Stimulated activated CD4-positive, alpha-beta T cell treated with anti-CD3 and anti-CD28 coated beads, Interleukin-2, amount 100 ng/mL, for 48 hours (primary cell): ENCODE results near the gene TRPM3.

Experiments used
- DNase-seq, 2 donors: peaks; one replicate each; pipeline ENCODE4 v3.0.0-alpha.2; 2020

Gene TRPM3

DNA sequence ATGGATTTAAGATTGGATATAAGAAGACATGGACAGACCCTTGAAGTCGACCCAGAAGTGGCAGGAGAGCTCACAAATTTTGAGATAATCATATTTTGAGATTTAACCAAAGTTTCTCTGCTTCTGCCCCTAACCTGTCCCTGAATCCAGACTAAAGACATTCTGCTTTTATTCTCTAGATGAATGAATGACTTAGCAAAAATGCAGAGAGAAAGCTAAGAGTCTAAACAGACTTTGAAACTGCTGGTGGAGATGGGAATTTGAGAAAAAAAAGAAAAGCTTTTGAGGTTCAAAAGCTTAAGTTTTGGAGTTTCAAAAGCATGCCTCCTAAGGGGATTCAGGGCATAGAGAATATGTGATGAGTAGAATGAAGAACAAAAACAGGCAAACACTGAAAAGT, 621.8 kb downstream of the TRPM3 start:
- DNase-seq = no peak

DNA sequence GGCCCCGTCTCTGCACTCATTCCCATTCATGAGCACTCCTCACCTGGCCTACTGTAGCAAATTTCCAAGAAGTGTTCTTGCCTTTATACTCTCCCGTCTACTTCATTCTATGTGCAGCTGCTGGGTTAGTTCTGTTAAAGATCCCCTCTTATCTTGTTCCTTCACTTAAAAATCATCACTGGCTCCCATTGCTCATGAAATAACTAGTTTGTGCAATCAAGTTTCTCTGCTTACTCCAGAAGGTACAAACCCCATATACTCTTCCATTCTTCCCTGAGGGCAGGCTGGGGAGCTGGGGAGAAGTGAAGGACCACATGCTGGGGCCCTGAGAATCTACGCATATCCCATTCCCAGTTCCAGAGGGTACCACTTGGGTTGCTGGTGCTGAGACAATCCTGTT, 622.6 kb downstream of the TRPM3 start:
- DNase-seq = no peak

DNA sequence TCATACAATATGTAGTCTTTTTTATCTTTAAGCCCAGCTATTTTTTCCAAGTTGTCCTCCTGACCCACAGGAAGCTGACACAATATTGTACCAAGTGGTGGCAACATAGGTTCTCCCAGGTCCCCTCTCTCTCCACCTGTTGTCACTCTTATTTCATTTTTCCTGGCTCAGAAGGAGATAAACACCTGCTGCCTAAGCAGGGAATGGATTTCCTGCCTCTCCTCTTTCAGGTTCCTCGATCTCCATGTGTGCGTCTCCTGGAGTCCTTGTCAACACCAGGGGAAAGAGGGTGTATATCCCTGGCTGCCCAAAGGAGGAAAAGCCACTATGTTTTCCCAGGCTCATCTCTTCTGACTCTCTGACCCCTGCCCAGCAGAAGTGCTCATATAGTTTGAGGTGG, 625.2 kb downstream of the TRPM3 start:
- DNase-seq = no peak

GRCh38 chr9:70495514-70495913, 625.9 kb downstream of the TRPM3 start:
- DNase-seq = no peak

DNA sequence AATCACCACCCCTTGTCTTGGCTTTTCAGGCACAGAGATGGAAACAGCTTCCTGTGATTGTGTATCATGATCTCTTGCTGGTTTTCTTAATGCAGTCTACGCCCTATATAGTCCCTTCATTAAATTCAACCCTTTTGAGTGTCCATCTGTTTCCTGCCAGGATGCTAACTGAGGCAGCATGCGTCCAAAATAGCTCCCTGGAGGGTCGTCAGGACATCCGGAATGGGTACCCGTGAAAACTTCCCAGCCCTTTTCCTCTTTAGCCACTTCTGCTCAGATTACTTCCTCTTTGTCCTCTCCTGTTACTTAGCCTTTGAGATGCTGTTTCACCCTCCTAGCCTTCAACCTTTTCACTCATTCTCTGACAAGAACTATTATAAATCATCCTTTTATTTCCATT, 627.2 kb downstream of the TRPM3 start:
- no peak for DNase-seq

DNA sequence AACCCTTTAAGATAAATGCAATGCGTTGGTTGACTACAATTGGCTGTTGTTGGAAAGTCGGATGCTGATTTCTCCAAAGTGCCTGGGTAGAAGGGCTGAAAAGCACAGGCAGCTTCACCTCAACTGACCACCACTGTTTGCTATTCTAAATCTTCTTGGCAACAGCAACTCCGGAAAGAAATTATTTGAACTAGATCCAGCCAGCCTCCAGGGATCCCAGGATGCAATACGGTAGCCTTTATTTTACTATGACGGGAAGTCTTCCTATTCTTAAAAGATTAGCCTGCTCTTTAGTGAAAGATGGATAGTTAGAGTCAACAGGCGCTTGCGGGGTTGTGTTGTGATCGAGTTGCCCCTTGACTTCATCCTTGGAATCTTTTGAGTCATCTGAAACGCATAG, 628.4 kb downstream of the TRPM3 start:
- DNase-seq = no peak

DNA sequence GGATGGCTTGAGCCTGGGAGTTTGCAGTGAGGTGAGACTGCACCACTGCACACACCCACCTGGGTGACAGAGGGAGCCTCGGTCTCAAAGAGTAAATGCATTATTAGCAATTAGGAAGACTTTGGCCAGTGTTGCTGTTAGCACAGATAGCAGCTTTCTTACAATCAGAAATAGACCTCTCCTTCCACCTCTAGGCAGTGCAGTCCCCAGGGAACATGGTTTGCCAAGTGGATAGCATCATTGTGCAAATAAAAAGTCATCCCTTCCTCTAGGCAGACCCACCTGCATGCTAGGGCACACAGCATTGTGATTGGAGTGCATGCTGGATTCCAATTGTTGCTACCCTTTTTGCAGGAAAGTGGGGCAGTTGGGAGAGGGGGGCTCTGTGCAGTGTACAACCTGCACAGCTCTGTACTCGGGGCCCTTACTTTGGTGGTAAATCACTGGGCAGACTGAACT, 629.1 kb downstream of the TRPM3 start:
- no peak for DNase-seq

DNA sequence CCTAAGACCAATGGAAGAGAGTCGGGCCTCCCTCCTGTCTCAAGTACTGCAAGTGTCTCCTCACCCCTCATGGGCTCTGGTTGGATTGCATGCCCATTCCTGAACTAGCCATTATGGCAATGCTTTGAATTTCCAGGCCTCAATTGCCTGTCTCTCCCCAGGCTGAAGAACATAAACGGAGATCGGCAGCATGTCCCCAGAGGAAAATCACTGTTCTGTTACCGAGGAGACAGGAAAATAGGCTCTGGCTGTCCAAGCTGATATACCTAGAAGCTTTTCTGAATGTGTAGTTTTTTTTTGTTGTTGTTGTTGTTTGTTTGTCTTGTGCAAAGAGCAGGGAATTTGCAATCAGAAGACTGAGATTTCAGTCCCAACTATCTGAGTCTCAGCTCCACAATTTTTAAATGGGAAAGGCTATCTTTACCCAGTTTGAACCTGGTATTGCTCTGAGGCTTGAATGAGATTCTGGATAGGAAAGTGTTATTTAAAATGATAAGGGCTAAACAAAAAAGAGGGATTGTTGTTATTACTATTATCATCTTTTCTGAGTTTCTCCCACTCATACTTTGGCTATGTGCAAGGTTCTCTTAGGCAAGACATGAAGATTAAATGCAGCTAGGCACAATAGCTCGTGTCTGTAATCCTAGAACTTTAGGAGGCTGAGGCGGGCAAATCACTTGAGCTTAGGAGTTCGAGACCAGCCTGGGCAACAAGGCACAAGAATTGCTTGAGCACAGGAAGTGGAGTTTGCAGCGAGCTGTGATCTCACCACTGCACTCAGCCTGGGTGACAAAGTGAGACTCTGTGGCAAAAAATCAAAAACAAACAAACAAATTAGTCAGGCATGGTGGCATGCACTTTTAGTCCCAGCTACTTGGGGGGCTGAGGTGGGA, 629.7 kb downstream of the TRPM3 start:
- no peak for DNase-seq

DNA sequence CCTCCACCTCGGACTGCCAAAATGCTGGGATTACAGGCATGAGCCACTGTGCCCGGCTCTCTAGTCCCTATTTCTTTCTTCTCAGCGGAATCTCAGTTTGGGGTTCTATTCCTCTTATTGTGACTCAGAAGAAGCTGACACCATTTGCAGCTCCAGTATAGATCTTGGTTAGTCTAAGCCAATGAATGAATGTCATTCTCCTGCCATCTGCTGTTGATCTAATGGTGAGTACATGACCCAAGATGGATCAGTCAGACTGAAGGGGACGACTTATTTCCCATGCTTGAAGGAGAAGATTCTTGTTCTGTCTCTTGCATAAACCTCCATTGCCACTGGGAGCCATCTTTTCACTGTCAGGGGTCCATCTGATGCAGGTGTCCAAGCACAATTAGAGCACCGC, 630.9 kb downstream of the TRPM3 start:
- DNase-seq = no peak

GRCh38 chr9:70488793-70489105, 632.7 kb downstream of the TRPM3 start:
- DNase-seq = no peak

- no peak for DNase-seq
Measured at GRCh38 chr9:70488098-70488792, 633.2 kb downstream of the TRPM3 start.

- no peak for DNase-seq
Measured at GRCh38 chr9:70486127-70486526, 635.3 kb downstream of the TRPM3 start.

DNA sequence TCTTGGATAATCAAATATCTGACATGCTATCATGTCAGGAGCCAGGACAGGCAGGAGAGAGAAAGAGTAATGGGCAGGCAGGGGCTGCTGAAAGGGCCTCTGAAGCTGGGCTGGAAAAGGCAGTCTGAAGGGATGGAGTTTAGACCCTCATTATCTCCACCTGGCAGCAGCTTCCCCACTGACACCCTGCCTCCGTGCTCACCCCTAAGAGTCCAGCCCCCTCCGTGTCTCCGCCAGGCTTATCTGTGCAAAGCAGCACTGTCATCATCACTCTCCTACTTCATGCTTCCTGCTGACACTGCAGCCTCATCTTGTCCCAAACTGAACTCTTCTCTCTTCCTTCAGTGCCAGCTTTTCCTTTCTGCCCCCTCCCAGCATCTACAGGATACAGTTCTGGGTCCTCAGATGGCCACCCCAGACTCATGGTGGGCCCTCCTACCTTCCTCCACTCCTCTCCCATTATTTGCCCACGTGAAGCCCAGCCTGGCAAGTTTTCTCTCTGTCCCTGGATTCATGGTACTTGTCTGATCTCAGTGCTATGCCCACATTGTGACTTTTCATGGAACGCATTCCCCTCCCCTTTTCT, 636.1 kb downstream of the TRPM3 start:
- no peak for DNase-seq

DNA sequence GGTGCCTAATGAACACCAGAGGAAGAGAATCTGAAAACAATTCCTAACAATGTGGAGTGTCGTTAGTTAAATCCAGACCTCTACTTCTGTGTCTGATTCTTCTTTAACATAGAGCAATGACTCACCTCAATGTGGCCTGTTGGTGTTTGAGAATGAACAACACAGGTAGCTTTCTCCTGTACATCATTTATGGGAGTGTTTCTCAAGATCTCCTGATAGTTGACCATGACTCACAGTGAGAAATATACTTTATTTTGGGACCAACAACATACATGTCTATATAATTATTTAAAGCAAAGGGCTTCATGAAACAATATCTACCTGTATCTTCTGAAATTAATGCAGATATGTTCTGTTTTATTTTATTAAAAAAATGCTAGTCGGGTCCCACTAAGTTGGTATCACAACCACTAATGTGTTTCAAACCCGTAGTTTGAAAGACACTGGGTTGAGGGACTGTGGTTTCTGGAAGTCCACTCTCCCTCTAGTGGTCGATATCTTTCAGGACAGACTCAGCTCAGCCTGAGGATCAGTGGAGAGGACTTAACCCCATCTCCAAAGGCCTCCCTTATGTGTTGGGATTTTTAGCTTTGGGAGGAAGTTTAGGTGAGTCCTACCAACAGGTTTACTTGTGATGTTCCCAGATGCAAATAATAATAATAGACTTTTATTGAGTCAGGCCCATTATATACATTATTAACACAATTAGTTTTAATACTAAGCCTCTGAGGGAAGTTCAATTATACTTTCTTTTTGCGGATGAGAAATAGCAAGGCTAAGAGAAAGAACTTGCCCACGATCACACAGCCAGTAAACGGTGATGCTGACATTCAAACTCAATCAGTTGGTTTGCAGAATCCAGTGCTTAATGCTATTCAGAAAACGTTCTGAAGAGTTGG, 636.9 kb downstream of the TRPM3 start:
- DNase-seq = no peak

- DNase-seq = no peak
Measured at GRCh38 chr9:70481471-70481870, 640.0 kb downstream of the TRPM3 start.

DNA sequence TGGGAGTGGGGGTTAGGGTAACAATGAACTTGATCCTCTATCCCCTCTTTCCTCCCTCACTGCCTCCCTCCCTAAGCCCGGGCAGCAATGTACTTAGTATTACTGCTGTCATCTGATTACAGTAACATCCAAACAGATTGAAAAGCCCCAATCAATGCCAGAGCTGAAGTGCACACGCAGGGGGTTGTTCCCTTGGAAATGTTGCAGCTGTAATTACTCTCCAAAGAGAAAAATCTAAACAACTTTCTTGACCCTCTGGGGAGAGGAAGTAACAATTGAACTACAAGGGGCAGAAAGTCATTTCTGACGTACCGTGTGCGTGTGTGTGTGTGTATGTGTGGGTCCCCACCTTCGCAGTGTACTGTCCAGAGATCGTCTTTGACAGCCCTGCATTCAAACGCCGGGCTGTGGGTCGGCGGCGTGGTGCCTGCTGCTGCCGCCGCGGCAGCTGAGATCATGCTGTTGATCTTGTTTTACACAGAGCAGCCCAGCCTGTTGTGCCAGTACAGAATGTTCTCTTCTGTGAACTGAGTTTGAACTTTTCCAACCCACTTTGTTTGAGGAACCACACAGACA, 640.9 kb downstream of the TRPM3 start:
- DNase-seq = no peak

DNA sequence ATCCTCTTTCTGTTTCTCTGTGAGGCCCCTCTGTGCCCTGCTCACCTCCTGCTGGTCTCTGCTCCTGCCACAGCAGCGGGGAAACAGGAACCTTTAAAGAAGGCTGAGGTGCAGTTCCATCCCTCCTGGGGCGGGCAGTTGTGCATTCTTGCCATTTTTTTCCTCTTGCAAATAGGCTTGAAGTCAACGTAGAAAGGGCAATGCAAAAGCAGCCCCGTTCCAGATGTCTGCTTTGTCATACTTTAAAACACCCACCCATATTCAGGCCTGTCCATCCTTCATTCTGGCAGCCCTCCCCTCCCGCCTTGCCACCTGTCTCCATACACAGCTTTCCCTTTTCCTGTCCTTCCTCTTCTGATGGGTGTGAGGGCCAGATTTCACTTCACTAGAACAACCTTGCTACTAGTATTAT, 641.5 kb downstream of the TRPM3 start:
- DNase-seq = no peak
